HCT116 (cell line): ENCODE measurements around the gene ZDHHC21. TPM values are rescaled to one million over a fixed set of nuclear protein-coding genes. Genes with fewer than 3 reads are reported as not detected.

Experiments used
- ATAC-seq: fragments of 200-7000 bp; cut with Tn5 transposase; 2 replicates; pipeline ENCODE4 v1.9.1; 2020; ENCODE audit warnings: mild to moderate bottlenecking, moderate library complexity
- BruUV-seq: library from RNA; stranded (reverse); fragments of 400-500 nt; replicated peaks from 2 replicates; lab custom pipeline; 2021; lab: Mats Ljungman, UMichigan
- CTCF ChIA-PET: fragments of 300-600 bp; sonication (Branson Sonifier 250); formaldehyde crosslinking; loops from one replicate; lab custom pipeline; 2021; ENCODE audit warnings: antibody characterized with exemption; lab: Charles Lee
- POLR2A ChIA-PET: fragments of 300-600, 350-600 bp; sonication (Branson Sonifier 250); formaldehyde crosslinking; loops from one replicate; lab custom pipeline; 2021; ENCODE audit warnings: antibody characterized with exemption; lab: Charles Lee
- RAD21 ChIA-PET, 2 experiments: fragments of 300-600 bp; sonication (Branson Sonifier 250); formaldehyde crosslinking; loops; one replicate each; lab custom pipeline; 2023; ENCODE audit warnings: low total read pairs in 2 of 2; ENCODE audit not compliant: uncharacterized antibody in 2 of 2, unreplicated experiment in 2 of 2, low non-redundant PET in 1 of 2; lab: Charles Lee
- DNase-seq: peaks from one replicate; pipeline ENCODE4 v3.0.0-alpha.2; 2010; ENCODE audit warnings: low read depth, low spot score
- H2AFZ ChIP-seq: fragments of 200-600 bp; shearing (Covaris generic), sonication (generic); 2 replicates; pipeline ENCODE4 v1.6.1; 2017; ENCODE audit warnings: low read depth, mixed run types, mixed read lengths, antibody characterized with exemption, low read length; ENCODE audit not compliant: poor library complexity, severe bottlenecking
- H3K27ac ChIP-seq: 2 replicates; pipeline ENCODE4 v1.5.1; 2012; ENCODE audit warnings: low read depth, low read length
- H3K27me3 ChIP-seq: fragments of 200-600 bp; sonication (generic); 2 replicates; pipeline ENCODE4 v1.6.1; 2016; ENCODE audit warnings: mixed run types, low read length, mixed read lengths; ENCODE audit not compliant: insufficient read depth
- H3K36me3 ChIP-seq, 2 experiments: fragments of 200-500 bp in 1 of 2; fragments of 200-600 bp in 1 of 2; sonication (Bioruptor generic) in 1 of 2; sonication (generic) in 1 of 2; 2 replicates each; pipeline versions ENCODE4 v1.5.1 to v1.6.1; 2014 to 2016; ENCODE audit warnings: low read length in 2 of 2, inconsistent platforms in 1 of 2, mixed read lengths in 1 of 2, mixed run types in 1 of 2; ENCODE audit not compliant: insufficient read depth in 2 of 2, control insufficient read depth in 1 of 2
- H3K4me1 ChIP-seq, 2 experiments: fragments of 200-600 bp in 1 of 2; sonication (generic) in 1 of 2; 2 replicates each; pipeline versions ENCODE4 v1.5.1 to v1.6.1; 2012 to 2017; ENCODE audit warnings: low read length in 2 of 2, inconsistent platforms in 1 of 2, mild to moderate bottlenecking in 1 of 2, mixed read lengths in 1 of 2, mixed run types in 1 of 2, moderate library complexity in 1 of 2; ENCODE audit not compliant: insufficient read depth in 2 of 2, control insufficient read depth in 1 of 2
- H3K4me2 ChIP-seq: fragments of 200-600 bp; sonication (generic); 2 replicates; pipeline ENCODE4 v1.6.1; 2017; ENCODE audit warnings: mixed run types, low read length, mixed read lengths
- H3K4me3 ChIP-seq, 2 experiments: fragments of 200-600 bp in 1 of 2; sonication (generic) in 1 of 2; replicated peaks in 1 of 2; 2 replicates each; pipeline ENCODE4 v1.5.1; 2011 to 2016; ENCODE audit warnings: low read length in 2 of 2, control low read depth in 1 of 2, low read depth in 1 of 2, mild to moderate bottlenecking in 1 of 2, mixed read lengths in 1 of 2, mixed run types in 1 of 2
- H3K79me2 ChIP-seq: fragments of 200-600 bp; sonication (generic); 2 replicates; pipeline ENCODE4 v1.6.1; 2017; ENCODE audit warnings: mild to moderate bottlenecking, mixed run types, low read length, moderate library complexity, mixed read lengths; ENCODE audit not compliant: insufficient read depth
- H3K9ac ChIP-seq: fragments of 200-600 bp; sonication (generic); 2 replicates; pipeline ENCODE4 v1.6.1; 2016; ENCODE audit warnings: low read length, mixed read lengths
- H3K9me2 ChIP-seq: fragments of 200-600 bp; sonication (generic), shearing (Covaris generic); 2 replicates; pipeline ENCODE4 v1.6.1; 2017; ENCODE audit warnings: mixed run types, mild to moderate bottlenecking, moderate library complexity; ENCODE audit not compliant: insufficient read depth
- H3K9me3 ChIP-seq, 2 experiments: fragments of 200-500 bp in 1 of 2; fragments of 200-600 bp in 1 of 2; sonication (Bioruptor generic) in 1 of 2; sonication (generic) in 1 of 2; 2 replicates each; pipeline ENCODE4 v1.6.1; 2014 to 2017; ENCODE audit warnings: low read length in 2 of 2, mixed read lengths in 2 of 2, inconsistent platforms in 1 of 2, low read depth in 1 of 2, mild to moderate bottlenecking in 1 of 2, mixed run types in 1 of 2, moderate library complexity in 1 of 2; ENCODE audit not compliant: control insufficient read depth in 1 of 2, insufficient read depth in 1 of 2
- H4K20me1 ChIP-seq: fragments of 200-600 bp; sonication (generic), shearing (Covaris generic); 2 replicates; pipeline ENCODE4 v1.6.1; 2017; ENCODE audit warnings: mixed run types, mild to moderate bottlenecking, moderate library complexity; ENCODE audit not compliant: insufficient read depth
- CBX3 ChIP-seq: IDR thresholded peaks from 2 replicates; pipeline ENCODE4 v1.6.1; 2012; ENCODE audit warnings: low read depth
- CEBPB ChIP-seq: IDR thresholded peaks from 2 replicates; pipeline ENCODE4 v1.6.1; 2012; ENCODE audit warnings: low read depth
- EGR1 ChIP-seq: IDR thresholded peaks from 2 replicates; pipeline ENCODE4 v1.6.1; 2012; ENCODE audit warnings: low read depth
- EZH2phosphoT487 ChIP-seq: fragments of 200-600 bp; IDR thresholded peaks from 2 replicates; pipeline ENCODE4 v1.6.1; 2018; ENCODE audit warnings: antibody characterized with exemption, borderline replicate concordance
- FOSL1 ChIP-seq: IDR thresholded peaks from 2 replicates; pipeline ENCODE4 v1.6.1; 2012; ENCODE audit warnings: low read depth
- JUND ChIP-seq: IDR thresholded peaks from 2 replicates; pipeline ENCODE4 v1.6.1; 2012
- POLR2A ChIP-seq: IDR thresholded peaks from 2 replicates; pipeline ENCODE4 v1.7.0; 2011; ENCODE audit warnings: borderline replicate concordance; ENCODE audit not compliant: insufficient read depth, insufficient read length; ENCODE audit errors: extremely low read depth
- POLR2AphosphoS5 ChIP-seq: IDR thresholded peaks from 2 replicates; pipeline ENCODE4 v1.6.1; 2011; ENCODE audit warnings: mild to moderate bottlenecking, low read depth, low read length, moderate library complexity
- RAD21 ChIP-seq: IDR thresholded peaks from 2 replicates; pipeline ENCODE4 v1.6.1; 2012; ENCODE audit warnings: low read depth, mild to moderate bottlenecking
- SIN3A ChIP-seq: IDR thresholded peaks from 2 replicates; pipeline ENCODE4 v1.6.1; 2012; ENCODE audit warnings: low read depth
- SP1 ChIP-seq: IDR thresholded peaks from 2 replicates; pipeline ENCODE4 v1.6.1; 2012; ENCODE audit warnings: low read depth
- SRF ChIP-seq: IDR thresholded peaks from 2 replicates; pipeline ENCODE4 v1.6.1; 2012; ENCODE audit warnings: low read depth
- ZNF274 ChIP-seq: fragments of 200-500 bp; sonication (Bioruptor generic); IDR thresholded peaks from 2 replicates; pipeline ENCODE4 v1.6.1; 2014; ENCODE audit warnings: mild to moderate bottlenecking, low read depth, low read length, inconsistent platforms
- intact Hi-C: fragments of 100-400 bp; cut with micrococcal nuclease; formaldehyde crosslinking; loops from 2 replicates; pipeline ENCODE4 v1.10.0; 2022
- total RNA-seq: library from RNA; stranded (reverse); gene quantifications from one replicate; pipeline ENCODE4 v1.2.1, GENCODE V29; 2021; ENCODE audit not compliant: unreplicated experiment
- TF ChIP-seq, protein P1 (sequence below): IDR thresholded peaks from 2 replicates; pipeline ENCODE4 v1.6.1; 2012; ENCODE audit warnings: low read depth
- TF ChIP-seq, protein P2 (sequence below): IDR thresholded peaks from 2 replicates; pipeline ENCODE4 v1.6.1; 2011; ENCODE audit warnings: mild to moderate bottlenecking, low read length, moderate library complexity; ENCODE audit not compliant: insufficient replicate concordance; ENCODE audit errors: extremely low read depth
- TF ChIP-seq, protein P3 (sequence below): IDR thresholded peaks from 2 replicates; pipeline ENCODE4 v1.6.1; 2012
- TF ChIP-seq, protein P4 (sequence below): IDR thresholded peaks from 2 replicates; pipeline ENCODE4 v1.6.1; 2012

The ZDHHC21 gene
- total RNA-seq, 1 experiment from 2014 or later: 5.9 TPM

DNA sequence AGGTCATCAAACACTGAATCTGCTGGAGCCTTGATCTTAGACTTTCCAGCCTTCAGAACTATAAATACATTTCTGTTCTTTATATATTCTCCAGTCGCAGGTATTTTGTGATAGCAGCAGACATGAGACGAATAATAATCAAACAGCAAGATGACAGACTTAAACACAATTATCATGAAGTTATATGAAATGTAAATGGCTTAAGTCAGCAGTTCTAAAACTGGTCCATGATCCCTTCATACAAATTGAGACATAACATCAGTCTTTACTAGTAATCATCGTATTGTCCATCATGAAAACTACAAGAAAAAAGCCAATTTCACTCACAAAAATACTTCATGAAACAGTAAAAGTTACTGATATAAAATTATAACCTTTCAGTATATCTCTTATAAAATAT is 101.8 kb downstream of the ZDHHC21 start:
- Histone ChIP-seq H4K20me1 (no peaks in the 10 kb centered on the region), H3K4me1 (no peaks in the 10 kb centered on the region), H3K4me2 (no peak overlapping the region), H3K79me2 (no peaks in the 10 kb centered on the region), H3K9ac (no peak overlapping the region), H3K36me3 (no peaks in the 10 kb centered on the region), H2AFZ (no peak overlapping the region), H3K9me3 (no peaks in the 10 kb centered on the region), H3K4me3 (no peak overlapping the region), H3K9me2 (no peaks in the 10 kb centered on the region), H3K27me3 (no peaks in the 10 kb centered on the region; the same call in 1 of the 2 replicates), H3K27ac (no peak overlapping the region)
- DNase-seq: no peak
- ChIA-PET CTCF (no interaction called here), RAD21 (no interaction called here), POLR2A (no interaction called here)
- no TSS peak for BruUV-seq
- intact Hi-C loops: no loop called here
- TF ChIP-seq POLR2A: no peak
- TF ChIP-seq POLR2AphosphoS5: no peak
- TF ChIP-seq, protein P1, sequence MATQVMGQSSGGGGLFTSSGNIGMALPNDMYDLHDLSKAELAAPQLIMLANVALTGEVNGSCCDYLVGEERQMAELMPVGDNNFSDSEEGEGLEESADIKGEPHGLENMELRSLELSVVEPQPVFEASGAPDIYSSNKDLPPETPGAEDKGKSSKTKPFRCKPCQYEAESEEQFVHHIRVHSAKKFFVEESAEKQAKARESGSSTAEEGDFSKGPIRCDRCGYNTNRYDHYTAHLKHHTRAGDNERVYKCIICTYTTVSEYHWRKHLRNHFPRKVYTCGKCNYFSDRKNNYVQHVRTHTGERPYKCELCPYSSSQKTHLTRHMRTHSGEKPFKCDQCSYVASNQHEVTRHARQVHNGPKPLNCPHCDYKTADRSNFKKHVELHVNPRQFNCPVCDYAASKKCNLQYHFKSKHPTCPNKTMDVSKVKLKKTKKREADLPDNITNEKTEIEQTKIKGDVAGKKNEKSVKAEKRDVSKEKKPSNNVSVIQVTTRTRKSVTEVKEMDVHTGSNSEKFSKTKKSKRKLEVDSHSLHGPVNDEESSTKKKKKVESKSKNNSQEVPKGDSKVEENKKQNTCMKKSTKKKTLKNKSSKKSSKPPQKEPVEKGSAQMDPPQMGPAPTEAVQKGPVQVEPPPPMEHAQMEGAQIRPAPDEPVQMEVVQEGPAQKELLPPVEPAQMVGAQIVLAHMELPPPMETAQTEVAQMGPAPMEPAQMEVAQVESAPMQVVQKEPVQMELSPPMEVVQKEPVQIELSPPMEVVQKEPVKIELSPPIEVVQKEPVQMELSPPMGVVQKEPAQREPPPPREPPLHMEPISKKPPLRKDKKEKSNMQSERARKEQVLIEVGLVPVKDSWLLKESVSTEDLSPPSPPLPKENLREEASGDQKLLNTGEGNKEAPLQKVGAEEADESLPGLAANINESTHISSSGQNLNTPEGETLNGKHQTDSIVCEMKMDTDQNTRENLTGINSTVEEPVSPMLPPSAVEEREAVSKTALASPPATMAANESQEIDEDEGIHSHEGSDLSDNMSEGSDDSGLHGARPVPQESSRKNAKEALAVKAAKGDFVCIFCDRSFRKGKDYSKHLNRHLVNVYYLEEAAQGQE: no peak
- TF ChIP-seq FOSL1: no peak
- no peak for TF ChIP-seq JUND
- no peak for TF ChIP-seq EGR1
- TF ChIP-seq, protein P2, sequence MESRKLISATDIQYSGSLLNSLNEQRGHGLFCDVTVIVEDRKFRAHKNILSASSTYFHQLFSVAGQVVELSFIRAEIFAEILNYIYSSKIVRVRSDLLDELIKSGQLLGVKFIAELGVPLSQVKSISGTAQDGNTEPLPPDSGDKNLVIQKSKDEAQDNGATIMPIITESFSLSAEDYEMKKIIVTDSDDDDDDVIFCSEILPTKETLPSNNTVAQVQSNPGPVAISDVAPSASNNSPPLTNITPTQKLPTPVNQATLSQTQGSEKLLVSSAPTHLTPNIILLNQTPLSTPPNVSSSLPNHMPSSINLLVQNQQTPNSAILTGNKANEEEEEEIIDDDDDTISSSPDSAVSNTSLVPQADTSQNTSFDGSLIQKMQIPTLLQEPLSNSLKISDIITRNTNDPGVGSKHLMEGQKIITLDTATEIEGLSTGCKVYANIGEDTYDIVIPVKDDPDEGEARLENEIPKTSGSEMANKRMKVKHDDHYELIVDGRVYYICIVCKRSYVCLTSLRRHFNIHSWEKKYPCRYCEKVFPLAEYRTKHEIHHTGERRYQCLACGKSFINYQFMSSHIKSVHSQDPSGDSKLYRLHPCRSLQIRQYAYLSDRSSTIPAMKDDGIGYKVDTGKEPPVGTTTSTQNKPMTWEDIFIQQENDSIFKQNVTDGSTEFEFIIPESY: no peak
- TF ChIP-seq CBX3: no peak
- TF ChIP-seq, protein P3, sequence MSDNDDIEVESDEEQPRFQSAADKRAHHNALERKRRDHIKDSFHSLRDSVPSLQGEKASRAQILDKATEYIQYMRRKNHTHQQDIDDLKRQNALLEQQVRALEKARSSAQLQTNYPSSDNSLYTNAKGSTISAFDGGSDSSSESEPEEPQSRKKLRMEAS: no peak
- no peak for TF ChIP-seq SRF
- no peak for TF ChIP-seq ZNF274
- TF ChIP-seq CEBPB: no peak
- TF ChIP-seq, protein P4, sequence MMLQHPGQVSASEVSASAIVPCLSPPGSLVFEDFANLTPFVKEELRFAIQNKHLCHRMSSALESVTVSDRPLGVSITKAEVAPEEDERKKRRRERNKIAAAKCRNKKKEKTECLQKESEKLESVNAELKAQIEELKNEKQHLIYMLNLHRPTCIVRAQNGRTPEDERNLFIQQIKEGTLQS: no peak
- no peak for TF ChIP-seq SIN3A
- no peak for TF ChIP-seq SP1
- no peak for TF ChIP-seq EZH2phosphoT487
- TF ChIP-seq RAD21: no peak
- no peak for ATAC-seq
